A549 (cell line): Measurements from ENCODE around the gene FGF18. TPM values are rescaled to one million over a fixed set of nuclear protein-coding genes. Genes with fewer than 3 reads are reported as not detected.
"Not testable (repeated sequence)": the region's sequence is repeated elsewhere in the genome, so short reads cannot be mapped to it uniquely, and the experiment has no call there.

Source experiments
- ATAC-seq, 2 experiments: fragments of 200-7000 bp in 1 of 2; fragments of >200 bp in 1 of 2; cut with Nextera tagmentation in 1 of 2; cut with Tn5 transposase in 1 of 2; 3 replicates each; pipeline versions ENCODE4 v1.8.0 to v1.9.1; 2018 to 2020; ENCODE audit warnings: mild to moderate bottlenecking in 1 of 2, moderate library complexity in 1 of 2
- CTCF ChIA-PET: fragments of 300-600 bp; sonication (Branson Sonifier 250); formaldehyde crosslinking; extraction: SDS; loops from one replicate; lab custom pipeline; 2021; ENCODE audit warnings: antibody characterized with exemption, inconsistent platforms; lab: Yijun Ruan, JAX
- POLR2A ChIA-PET: fragments of 350-600 bp; formaldehyde crosslinking; extraction: SDS; loops from one replicate; lab custom pipeline; 2021; ENCODE audit warnings: antibody characterized with exemption, inconsistent platforms; lab: Yijun Ruan, JAX
- DNase-seq, 2 experiments: peaks; one replicate each; pipeline versions ENCODE4 v3.0.0 to v3.0.0-alpha.2; 2011 to 2016; ENCODE audit warnings: low read depth in 1 of 2, low spot score in 1 of 2
- FAIRE-seq: peaks from 2 replicates; lab custom pipeline; 2011; peaks lifted over from hg19 to GRCh38; lab: Jason Lieb, UNC
- H3K27ac ChIP-seq, 2 experiments: fragments of >200 bp; sonication (Bioruptor Twin); formaldehyde crosslinking; 3 replicates each; pipeline ENCODE4 v1.5.1; 2016 to 2017
- H3K4me1 ChIP-seq: fragments of >200 bp; sonication (Bioruptor Twin); formaldehyde crosslinking; 3 replicates; pipeline ENCODE4 v1.6.1; 2016
- H3K4me2 ChIP-seq: fragments of >200 bp; sonication (Bioruptor Twin); formaldehyde crosslinking; 3 replicates; pipeline ENCODE4 v1.6.1; 2016
- H3K4me3 ChIP-seq: fragments of >200 bp; sonication (Bioruptor Twin); formaldehyde crosslinking; 3 replicates; pipeline ENCODE4 v1.5.1; 2016
- H3K9me3 ChIP-seq: fragments of >200 bp; sonication (Bioruptor Twin); formaldehyde crosslinking; 3 replicates; pipeline ENCODE4 v1.6.1; 2016
- CEBPB ChIP-seq, 2 experiments: fragments of >200 bp in 1 of 2; sonication (Bioruptor Twin) in 1 of 2; formaldehyde crosslinking in 1 of 2; IDR thresholded peaks; 2 replicates each; pipeline ENCODE4 v1.6.1; 2012 to 2016
- CHD4 ChIP-seq: fragments of 200-600 bp; sonication (generic); IDR thresholded peaks from 2 replicates; pipeline ENCODE4 v1.6.1; 2016; ENCODE audit warnings: antibody characterized with exemption, mild to moderate bottlenecking, borderline replicate concordance
- E2F6 ChIP-seq: IDR thresholded peaks from 2 replicates; pipeline ENCODE4 v1.6.1; 2012; ENCODE audit warnings: low read depth, borderline replicate concordance
- EHMT2 ChIP-seq: fragments of 200-600 bp; sonication (generic); IDR thresholded peaks from 2 replicates; pipeline ENCODE4 v1.6.1; 2016; ENCODE audit warnings: antibody characterized with exemption, low read depth, mild to moderate bottlenecking, moderate library complexity
- EP300 ChIP-seq, 2 experiments: fragments of >200 bp; sonication (Bioruptor Twin); formaldehyde crosslinking; IDR thresholded peaks; 2 replicates in 1 of 2; 3 replicates in 1 of 2; pipeline ENCODE4 v1.6.1; 2016 to 2017
- FOXS1 ChIP-seq: fragments of 250-450 bp; sonication (Bioruptor Pico); IDR thresholded peaks from 2 replicates; pipeline ENCODE4 v1.5.0; 2020; ENCODE audit warnings: mild to moderate bottlenecking, moderate library complexity
- JUNB ChIP-seq: fragments of >200 bp; sonication (Bioruptor Twin); formaldehyde crosslinking; IDR thresholded peaks from 2 replicates; pipeline ENCODE4 v1.6.1; 2016
- KDM1A ChIP-seq: fragments of 200-600 bp; sonication (generic); IDR thresholded peaks from 2 replicates; pipeline ENCODE4 v1.6.1; 2016; ENCODE audit warnings: low read depth, mild to moderate bottlenecking
- MYC ChIP-seq: IDR thresholded peaks from 2 replicates; pipeline ENCODE4 v1.6.1; 2012; ENCODE audit warnings: mild to moderate bottlenecking, inconsistent platforms, low read length, improper control_type of control experiment, borderline replicate concordance
- RAD21 ChIP-seq, 2 experiments: fragments of >200 bp in 1 of 2; sonication (Bioruptor Twin) in 1 of 2; formaldehyde crosslinking in 1 of 2; IDR thresholded peaks in 1 of 2; conservative IDR thresholded peaks in 1 of 2; 2 replicates in 1 of 2; 3 replicates in 1 of 2; pipeline ENCODE4 v1.6.1; 2012 to 2018; ENCODE audit warnings: inconsistent platforms in 1 of 2
- RCOR1 ChIP-seq: fragments of 150-350 bp; IDR thresholded peaks from 2 replicates; pipeline ENCODE4 v1.6.1; 2014; ENCODE audit warnings: antibody characterized with exemption, low read length, low read depth
- RFX5 ChIP-seq: fragments of 450-650 bp; IDR thresholded peaks from 2 replicates; pipeline ENCODE4 v1.7.1; 2014; ENCODE audit warnings: antibody characterized with exemption, mild to moderate bottlenecking, moderate library complexity
- RNF2 ChIP-seq: fragments of 200-600 bp; sonication (generic); IDR thresholded peaks from 2 replicates; pipeline ENCODE4 v1.6.1; 2016; ENCODE audit warnings: low read depth, mild to moderate bottlenecking, antibody characterized with exemption, moderate library complexity, borderline replicate concordance
- SMC3 ChIP-seq: fragments of >200 bp; sonication (Bioruptor Twin); formaldehyde crosslinking; IDR thresholded peaks from 3 replicates; pipeline ENCODE4 v1.6.1; 2018; ENCODE audit warnings: inconsistent platforms
- TFCP2L1 ChIP-seq: fragments of 250-450 bp; sonication (Bioruptor Pico); IDR thresholded peaks from 2 replicates; pipeline ENCODE4 v1.5.0; 2021; ENCODE audit warnings: mild to moderate bottlenecking
- TP53 ChIP-seq: fragments of 250-450 bp; sonication (Bioruptor Pico); IDR thresholded peaks from 2 replicates; pipeline ENCODE4 v1.5.0; 2021; ENCODE audit warnings: mild to moderate bottlenecking, moderate library complexity
- ZNF302 ChIP-seq: fragments of 250-450 bp; sonication (Bioruptor Pico); IDR thresholded peaks from 2 replicates; pipeline ENCODE4 v1.9.0; 2021; ENCODE audit warnings: inconsistent platforms, mild to moderate bottlenecking, moderate library complexity
- WGBS: methylation state at CpG from one replicate; pipeline ENCODE4 v1.1.6; 2017; ENCODE audit errors: missing lambda C conversion rate; 5-methylcytosine and 5-hydroxymethylcytosine counted together
- polyA plus RNA-seq, 4 experiments: library from polyadenylated mRNA; depleted of rRNA in 3 of 4; stranded (reverse); fragments of >200 nt; fragmentation: RNase III in 1 of 4; extraction: RNeasy Plus Mini Kit Qiagen cat#74134 plus additional on column Dnase treatment in 1 of 4; gene quantifications; 2 replicates in 3 of 4; 3 replicates in 1 of 4; pipeline ENCODE4 v1.2.3, GENCODE V29; 2011 to 2017
- TF ChIP-seq, protein P1 (sequence below): fragments of 150-350 bp; IDR thresholded peaks from 2 replicates; pipeline ENCODE4 v1.6.1; 2014; ENCODE audit warnings: low read depth, mild to moderate bottlenecking, low read length

Gene FGF18
- polyA plus RNA-seq, 2 of the 4 experiments (the other 2 are of a cell fraction): 0.09 to 0.16 TPM

- TF ChIP-seq RCOR1 (no peak), TFCP2L1 (CRISPR knock-in tag) (no peak), EHMT2 (no peak), RFX5 (no peak), RNF2 (no peak), MYC (no peak), KDM1A (no peak)
- TF ChIP-seq, all 56 proteins: peak for 0
Measured at GRCh38 chr5:171369898-171370297, 49.5 kb upstream of the FGF18 start.

GRCh38 chr5:171370881-171371280 is 48.6 kb upstream of the FGF18 start:
- H3K4me2 ChIP-seq: not testable (repeated sequence)
- POLR2A ChIA-PET: interaction anchor here (0.5 kb wide), 1 partner anchor 1132 kb away, joined by 4 read pairs; no protein-coding TSS in a partner anchor

More at GRCh38 chr5:171369898-171370297, 49.5 kb upstream of the FGF18 start:
- Histone ChIP-seq H3K4me1 (no peaks in the 10 kb centered on the region), H3K27ac (no peak overlapping the region), H3K4me3 (no peak overlapping the region), H3K9me3 (no peaks in the 10 kb centered on the region), H3K4me2 (no peak overlapping the region)
- FAIRE-seq (no peak), ATAC-seq (no peak), DNase-seq (no peak)
- WGBS: 89% methylated on average over 4 of the region's 4 CpGs
- ChIA-PET POLR2A (interaction anchor here (0.6 kb wide), 1 partner anchor 568 kb away, joined by 3 read pairs; no protein-coding TSS in a partner anchor), CTCF (interaction anchor here (2.0 kb wide), 1 partner anchor 17 kb away, joined by 6 read pairs; no protein-coding TSS in a partner anchor)

DNA sequence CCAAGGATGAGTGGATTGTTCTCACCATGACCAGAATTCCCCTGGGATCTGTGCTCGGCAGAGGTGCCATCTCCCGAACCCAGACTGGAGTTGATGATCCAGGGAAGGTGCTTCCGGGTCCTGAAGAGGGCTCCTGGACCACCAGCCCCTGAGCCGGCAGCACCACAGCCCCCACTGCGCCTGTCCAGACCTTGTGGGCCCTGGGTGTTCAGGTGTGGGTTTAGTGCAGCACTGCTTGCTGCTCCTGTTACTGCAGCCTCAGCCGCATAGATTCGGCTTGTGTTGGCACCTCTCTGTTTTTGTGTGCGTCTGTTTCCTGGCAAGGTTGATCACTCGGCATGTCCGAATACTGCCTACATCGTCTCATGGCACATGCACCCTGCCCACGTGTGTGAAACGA is 48.1 kb upstream of the FGF18 start:
- ChIA-PET POLR2A (interaction anchor here (0.5 kb wide), 1 partner anchor 1132 kb away, joined by 4 read pairs; no protein-coding TSS in a partner anchor), CTCF (interaction anchor here (0.9 to 2.0 kb wide), 2 partner anchors 16 to 18 kb away, joined by 3 to 6 read pairs; no protein-coding TSS in a partner anchor)
- no peak for TF ChIP-seq EP300 (IDR thresholded peaks at IDR 0.05)
- TF ChIP-seq TP53 (CRISPR knock-in tag): no peak
- no peak for TF ChIP-seq KDM1A
- no peak for TF ChIP-seq SMC3
- no peak for TF ChIP-seq ZNF302 (CRISPR knock-in tag)
- TF ChIP-seq E2F6: no peak
- TF ChIP-seq CEBPB (IDR thresholded peaks at IDR 0.05): no peak
- no peak for TF ChIP-seq JUNB
- no peak for TF ChIP-seq MYC
- no peak for TF ChIP-seq CHD4
- TF ChIP-seq, protein P1, sequence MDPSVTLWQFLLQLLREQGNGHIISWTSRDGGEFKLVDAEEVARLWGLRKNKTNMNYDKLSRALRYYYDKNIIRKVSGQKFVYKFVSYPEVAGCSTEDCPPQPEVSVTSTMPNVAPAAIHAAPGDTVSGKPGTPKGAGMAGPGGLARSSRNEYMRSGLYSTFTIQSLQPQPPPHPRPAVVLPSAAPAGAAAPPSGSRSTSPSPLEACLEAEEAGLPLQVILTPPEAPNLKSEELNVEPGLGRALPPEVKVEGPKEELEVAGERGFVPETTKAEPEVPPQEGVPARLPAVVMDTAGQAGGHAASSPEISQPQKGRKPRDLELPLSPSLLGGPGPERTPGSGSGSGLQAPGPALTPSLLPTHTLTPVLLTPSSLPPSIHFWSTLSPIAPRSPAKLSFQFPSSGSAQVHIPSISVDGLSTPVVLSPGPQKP: no peak
- TF ChIP-seq FOXS1 (CRISPR knock-in tag): no peak
- FAIRE-seq (no peak), DNase-seq (no peak), ATAC-seq (peak; percentile 44 to 51; a peak in 4 of 6 replicates)
- Histone ChIP-seq H3K27ac (no peak overlapping the region), H3K4me2 (no peak overlapping the region), H3K9me3 (no peaks in the 10 kb centered on the region), H3K4me1 (no peaks in the 10 kb centered on the region), H3K4me3 (no peak overlapping the region)
- 68% methylated on average over 12 of the region's 13 CpGs for WGBS

More at GRCh38 chr5:171370881-171371280, 48.6 kb upstream of the FGF18 start:
- FAIRE-seq, H3K27ac ChIP-seq, H3K4me3 ChIP-seq, H3K4me1 ChIP-seq, H3K9me3 ChIP-seq, DNase-seq: not testable (repeated sequence)
- 25% methylated on average over 10 of the region's 10 CpGs for WGBS
- TF ChIP-seq RAD21 (conservative IDR thresholded peaks at IDR 0.05 in 1 of 2, IDR thresholded peaks at IDR 0.05 in 1 of 2): peak in 1 of 2 experiments; percentile 10; a peak in 1 of 5 replicates
- CTCF ChIA-PET: interaction anchor here (0.9 to 2.0 kb wide), 2 partner anchors 16 to 18 kb away, joined by 3 to 6 read pairs; no protein-coding TSS in a partner anchor
- ATAC-seq: peak; percentile 66 to 77; a peak in 5 of 6 replicates
